Bronchial epithelial cell (primary cell): ENCODE results near the gene HECW1. TPM values are rescaled to one million over a fixed set of nuclear protein-coding genes. Genes with fewer than 3 reads are reported as not detected.
A peak's percentile ranks its signal among the peaks of the same experiment; 100 is the strongest.

Experiments
- DNase-seq: peaks from one replicate; pipeline ENCODE4 v3.0.0-alpha.2; 2010; ENCODE audit warnings: low read depth
- FAIRE-seq: peaks from 2 replicates; lab custom pipeline; 2011; peaks lifted over from hg19 to GRCh38; lab: Jason Lieb, UNC
- H3K27me3 ChIP-seq: 2 replicates; pipeline ENCODE4 v1.5.1; 2011; ENCODE audit warnings: low read length; ENCODE audit not compliant: control insufficient read depth, insufficient read depth
- H3K36me3 ChIP-seq: 2 replicates; pipeline ENCODE4 v1.5.1; 2011; ENCODE audit warnings: low read length; ENCODE audit not compliant: control insufficient read depth, insufficient read depth
- H3K4me3 ChIP-seq: 2 replicates; pipeline ENCODE4 v1.5.1; 2011; ENCODE audit warnings: mild to moderate bottlenecking, low read depth, low read length, control low read depth
- total RNA-seq: library from RNA; depleted of rRNA; stranded (reverse); fragments of >200 nt; gene quantifications from 2 replicates; pipeline ENCODE4 v1.2.1, GENCODE V29; 2014
- TF ChIP-seq, protein P1 (sequence below): IDR thresholded peaks from 2 replicates; pipeline ENCODE4 v1.5.1; 2011; ENCODE audit warnings: mild to moderate bottlenecking, moderate library complexity, low read length, control low read depth, inconsistent platforms; ENCODE audit not compliant: insufficient read depth, severe bottlenecking

Gene HECW1
- total RNA-seq, 1 donor from 2014 or later, result under 0.01 TPM

DNA sequence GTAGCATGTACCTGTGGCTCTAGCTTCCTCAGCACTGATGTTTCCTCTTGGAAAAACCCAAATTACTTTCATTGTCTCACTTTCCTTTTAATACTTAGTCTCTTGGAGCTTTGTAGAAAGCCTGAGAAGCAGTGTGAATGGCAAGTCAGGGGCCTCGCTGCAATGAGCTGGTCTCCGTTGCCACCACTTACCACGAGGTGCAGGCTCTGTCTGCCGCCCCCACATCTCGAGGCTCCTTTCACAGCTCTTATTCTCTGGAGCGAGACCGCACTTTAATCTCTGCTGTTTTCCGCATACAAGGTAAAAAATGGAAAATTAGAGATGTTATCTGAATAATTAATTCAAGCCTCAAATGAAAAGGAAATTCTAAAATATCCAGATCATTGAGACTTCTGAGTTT is 186.2 kb downstream of the HECW1 start:
- DNase-seq (no peak), FAIRE-seq (no peak)
- H3K4me3 ChIP-seq, result no peak overlapping the region
- TF ChIP-seq, protein P1, sequence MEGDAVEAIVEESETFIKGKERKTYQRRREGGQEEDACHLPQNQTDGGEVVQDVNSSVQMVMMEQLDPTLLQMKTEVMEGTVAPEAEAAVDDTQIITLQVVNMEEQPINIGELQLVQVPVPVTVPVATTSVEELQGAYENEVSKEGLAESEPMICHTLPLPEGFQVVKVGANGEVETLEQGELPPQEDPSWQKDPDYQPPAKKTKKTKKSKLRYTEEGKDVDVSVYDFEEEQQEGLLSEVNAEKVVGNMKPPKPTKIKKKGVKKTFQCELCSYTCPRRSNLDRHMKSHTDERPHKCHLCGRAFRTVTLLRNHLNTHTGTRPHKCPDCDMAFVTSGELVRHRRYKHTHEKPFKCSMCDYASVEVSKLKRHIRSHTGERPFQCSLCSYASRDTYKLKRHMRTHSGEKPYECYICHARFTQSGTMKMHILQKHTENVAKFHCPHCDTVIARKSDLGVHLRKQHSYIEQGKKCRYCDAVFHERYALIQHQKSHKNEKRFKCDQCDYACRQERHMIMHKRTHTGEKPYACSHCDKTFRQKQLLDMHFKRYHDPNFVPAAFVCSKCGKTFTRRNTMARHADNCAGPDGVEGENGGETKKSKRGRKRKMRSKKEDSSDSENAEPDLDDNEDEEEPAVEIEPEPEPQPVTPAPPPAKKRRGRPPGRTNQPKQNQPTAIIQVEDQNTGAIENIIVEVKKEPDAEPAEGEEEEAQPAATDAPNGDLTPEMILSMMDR, result no peak
- H3K27me3 ChIP-seq, result no peaks in the 10 kb centered on the region
- no peaks in the 10 kb centered on the region for H3K36me3 ChIP-seq

DNA sequence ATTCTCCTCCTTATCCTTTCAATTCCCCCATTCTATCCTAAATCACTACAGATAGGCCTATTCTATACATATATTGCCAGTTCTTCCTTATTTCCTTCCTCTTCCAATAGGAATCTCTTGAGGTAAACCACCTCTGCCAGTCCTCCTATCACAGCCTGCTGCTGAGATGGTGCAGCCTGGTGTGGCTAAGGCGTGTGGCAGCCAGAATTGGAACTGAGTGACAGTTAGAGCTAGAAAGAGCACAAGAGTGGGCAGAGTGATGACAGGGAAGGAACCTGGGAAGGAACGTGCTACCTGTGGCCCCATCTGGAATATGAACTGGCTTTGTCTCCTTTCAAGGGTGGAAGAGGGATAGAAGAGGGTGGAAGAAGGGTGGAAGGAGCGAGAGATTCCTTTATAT is 187.7 kb downstream of the HECW1 start:
- no peaks in the 10 kb centered on the region for H3K27me3 ChIP-seq
- DNase-seq, result no peak
- TF ChIP-seq, protein P1, result no peak
- H3K36me3 ChIP-seq, result no peaks in the 10 kb centered on the region
- H3K4me3 ChIP-seq, result no peak overlapping the region
- no peak for FAIRE-seq

- DNase-seq (peak; percentile 81), FAIRE-seq (no peak)
- Histone ChIP-seq H3K36me3 (no peaks in the 10 kb centered on the region), H3K4me3 (no peak overlapping the region), H3K27me3 (no peaks in the 10 kb centered on the region)
- TF ChIP-seq, protein P1, result no peak
Observed at GRCh38 chr7:43302211-43302711, 189.8 kb downstream of the HECW1 start.

- no peaks in the 10 kb centered on the region for H3K36me3 ChIP-seq
- H3K27me3 ChIP-seq, result no peaks in the 10 kb centered on the region
- FAIRE-seq, result no peak
Observed at GRCh38 chr7:43302773-43303460, 190.5 kb downstream of the HECW1 start.

DNA sequence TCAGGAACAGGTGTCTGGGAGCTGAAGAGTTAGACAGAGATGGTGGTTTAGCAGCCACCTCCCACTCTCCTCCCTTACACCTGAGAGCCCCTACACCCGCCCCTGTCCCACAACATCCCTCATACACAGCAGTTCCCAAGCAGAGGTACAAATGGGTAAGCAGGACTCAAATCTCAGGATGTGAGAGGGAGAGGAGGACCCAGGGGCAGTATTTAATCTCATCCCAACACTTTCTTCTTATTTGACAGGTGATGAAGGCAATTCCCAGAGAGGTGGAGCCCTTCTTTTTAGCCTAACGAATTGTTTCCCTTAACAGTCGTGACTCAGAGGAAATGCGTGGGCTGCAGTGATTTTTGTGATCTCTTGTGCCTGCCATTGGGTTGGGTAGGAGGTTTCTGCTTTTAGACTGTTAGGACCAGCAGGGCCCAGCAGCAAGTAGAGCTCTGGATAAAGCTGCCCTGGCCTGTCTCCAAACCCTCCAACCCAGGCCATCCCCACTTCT is 191.3 kb downstream of the HECW1 start:
- FAIRE-seq (no peak), DNase-seq (peak; percentile 64)
- Histone ChIP-seq H3K27me3 (no peaks in the 10 kb centered on the region), H3K36me3 (no peaks in the 10 kb centered on the region), H3K4me3 (no peak overlapping the region)
- TF ChIP-seq, protein P1, result no peak

More at GRCh38 chr7:43302773-43303460, 190.5 kb downstream of the HECW1 start:
- DNase-seq, result no peak
- TF ChIP-seq, protein P1, result no peak
- no peak overlapping the region for H3K4me3 ChIP-seq

DNA sequence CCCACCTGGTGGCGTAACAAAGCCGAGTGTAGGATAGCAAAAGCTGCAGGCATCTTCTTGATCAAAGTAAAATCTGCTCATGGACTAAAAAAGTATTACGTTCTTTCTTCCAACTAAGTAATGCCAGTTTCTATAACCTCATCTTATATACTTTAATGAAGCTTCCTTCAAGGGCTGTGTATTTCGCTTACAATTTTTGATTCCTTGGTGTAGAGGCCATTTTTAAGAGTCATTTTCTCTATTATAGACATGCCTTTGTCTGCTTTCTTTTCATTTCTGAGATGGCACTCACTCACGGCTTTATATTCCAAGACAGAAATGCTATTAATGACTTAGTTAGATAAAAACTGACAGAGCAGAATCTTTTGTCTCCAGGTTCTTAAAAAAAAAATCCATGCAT is 194.0 kb downstream of the HECW1 start:
- DNase-seq (no peak), FAIRE-seq (no peak)
- H3K27me3 ChIP-seq, result no peaks in the 10 kb centered on the region
- no peak overlapping the region for H3K4me3 ChIP-seq
- no peaks in the 10 kb centered on the region for H3K36me3 ChIP-seq
- TF ChIP-seq, protein P1, result no peak
